ENCODE measurements around the gene XRRA1. TPM values are rescaled to one million over a fixed set of nuclear protein-coding genes. Genes with fewer than 3 reads are reported as not detected.

The XRRA1 gene
- total RNA-seq, 2 donors from 2014 or later, result 6.9 to 14.0 TPM

DNA sequence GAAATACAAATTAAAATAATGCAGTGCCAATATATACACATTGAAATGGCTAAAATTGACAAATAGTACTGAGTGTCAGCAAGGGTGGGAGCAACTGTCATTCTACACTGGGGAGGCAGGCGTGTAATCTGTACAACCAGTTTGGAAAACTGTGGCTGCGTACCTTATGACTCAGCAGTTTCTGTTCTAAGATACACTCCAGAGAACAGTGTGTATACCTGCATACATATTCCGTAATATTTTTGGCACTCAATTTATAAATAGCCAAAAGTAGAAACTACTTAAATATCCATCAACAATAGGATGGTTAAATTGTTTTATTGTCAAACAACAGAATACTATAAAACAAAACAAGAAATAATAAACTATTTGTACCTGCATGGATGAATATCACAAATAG lies 142.6 kb downstream of the XRRA1 start:
- DNase-seq (ENCODE audit: low spot score), result no peak
- intact Hi-C loops (cut with DNase I), result no loop called here

DNA sequence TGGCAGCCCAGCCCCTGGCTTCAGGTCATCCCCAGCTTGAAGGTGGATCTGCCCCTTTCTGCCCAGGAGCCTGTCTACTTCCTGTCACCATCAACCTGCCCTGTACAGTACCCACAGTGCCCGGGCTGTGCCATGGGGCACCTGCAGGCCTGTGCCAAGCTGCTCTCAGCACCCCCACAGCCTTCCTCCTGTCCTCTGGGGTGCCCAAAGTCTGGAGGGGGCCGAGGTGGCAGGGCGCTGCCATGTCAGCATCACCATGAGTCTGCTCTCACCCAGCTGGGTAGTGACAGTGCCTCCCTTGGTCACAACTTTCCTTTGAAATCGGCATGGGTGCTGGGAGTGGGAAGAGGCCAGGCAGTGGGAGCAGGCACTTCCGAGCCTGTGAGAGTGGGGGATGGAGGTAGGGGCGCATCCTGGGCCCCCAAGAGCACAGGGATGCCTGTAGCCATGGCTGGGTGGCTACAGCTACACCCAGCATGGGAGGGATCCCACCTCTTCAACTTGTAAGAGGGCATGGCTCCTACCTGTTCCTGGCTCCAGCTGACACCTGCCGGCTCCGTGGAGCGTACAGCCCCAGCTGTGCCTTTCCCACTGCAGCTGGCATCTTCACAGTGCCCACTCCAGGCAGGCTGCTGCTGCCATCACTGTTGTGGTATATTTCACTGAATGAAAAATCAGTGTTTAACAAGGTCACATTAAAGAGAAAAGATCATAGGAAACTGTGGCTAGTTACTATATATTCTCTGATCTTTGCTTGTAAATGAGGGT lies 157.4 kb downstream of the XRRA1 start:
- no peak for DNase-seq (ENCODE audit: low spot score)
- intact Hi-C loops (cut with DNase I), result no loop called here

Other genes starting within 250 kb of the XRRA1 start
- gene CHRDL2, start 217.7 kb downstream of the XRRA1 start, total RNA-seq, result 10 to 100 TPM; 10.6 to 31.9 TPM
- gene RNF169, start 200.2 kb downstream of the XRRA1 start, total RNA-seq, result 10 to 100 TPM; 14.7 to 19.8 TPM
- 100 to 1,000 TPM; 109 to 113 TPM for gene SPCS2, start 175 bp upstream of the XRRA1 start, total RNA-seq
- gene NEU3, start 39.8 kb upstream of the XRRA1 start, total RNA-seq, result 1 to 10 TPM; 6.3 to 6.8 TPM
- gene OR2AT4, start 147.8 kb upstream of the XRRA1 start, total RNA-seq, result not detected
- 100 to 1,000 TPM in 1 of 2 donors, 10 to 100 TPM in 1; 95.3 to 171 TPM for gene SLCO2B1, start 202.0 kb upstream of the XRRA1 start, total RNA-seq